Right lobe of liver (tissue), 4 donors: ENCODE results near the gene SLC9A7.

Experiments used
- POLR2A ChIP-seq: fragments of 450-650 bp; IDR thresholded peaks from one replicate; pipeline ENCODE4 v1.6.1; 2017; ENCODE audit warnings: antibody characterized with exemption, mild to moderate bottlenecking
- TF ChIP-seq, protein P1 (sequence below), 4 donors: fragments of 200-600 bp in 3 of 4; fragments of 450-650 bp in 1 of 4; IDR thresholded peaks; one replicate each; pipeline versions ENCODE4 v1.5.1 to v1.8.0; 2016 to 2022; ENCODE audit warnings: antibody characterized with exemption in 4 of 4, mild to moderate bottlenecking in 2 of 4
- donor health status: DM: no; HTN: no; CAD: no.
- donor health status: DM: no; HTN: no; CAD: no.
- donor health status: DM: no; HTN: yes; CAD: no.

DNA sequence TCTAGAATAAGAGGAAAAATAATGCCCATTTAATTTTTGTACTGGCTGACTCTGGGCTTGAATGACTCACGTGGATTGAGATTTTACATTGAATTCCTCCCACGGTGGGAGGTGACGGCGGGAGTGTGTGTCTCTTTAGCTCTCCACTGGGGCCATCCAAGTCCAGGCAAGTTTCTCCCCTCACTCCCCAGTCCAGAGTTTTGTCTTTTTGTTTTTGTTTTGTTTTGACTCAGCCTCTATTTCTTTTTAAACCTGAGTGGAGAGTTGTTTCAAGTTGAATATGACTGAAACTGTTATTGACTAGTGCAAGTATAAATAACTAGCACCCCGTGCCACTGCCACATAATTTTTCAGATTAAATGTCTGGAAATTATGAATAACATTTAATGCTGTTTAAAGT lies 171.8 kb downstream of the SLC9A7 start:
- TF ChIP-seq, protein P1, sequence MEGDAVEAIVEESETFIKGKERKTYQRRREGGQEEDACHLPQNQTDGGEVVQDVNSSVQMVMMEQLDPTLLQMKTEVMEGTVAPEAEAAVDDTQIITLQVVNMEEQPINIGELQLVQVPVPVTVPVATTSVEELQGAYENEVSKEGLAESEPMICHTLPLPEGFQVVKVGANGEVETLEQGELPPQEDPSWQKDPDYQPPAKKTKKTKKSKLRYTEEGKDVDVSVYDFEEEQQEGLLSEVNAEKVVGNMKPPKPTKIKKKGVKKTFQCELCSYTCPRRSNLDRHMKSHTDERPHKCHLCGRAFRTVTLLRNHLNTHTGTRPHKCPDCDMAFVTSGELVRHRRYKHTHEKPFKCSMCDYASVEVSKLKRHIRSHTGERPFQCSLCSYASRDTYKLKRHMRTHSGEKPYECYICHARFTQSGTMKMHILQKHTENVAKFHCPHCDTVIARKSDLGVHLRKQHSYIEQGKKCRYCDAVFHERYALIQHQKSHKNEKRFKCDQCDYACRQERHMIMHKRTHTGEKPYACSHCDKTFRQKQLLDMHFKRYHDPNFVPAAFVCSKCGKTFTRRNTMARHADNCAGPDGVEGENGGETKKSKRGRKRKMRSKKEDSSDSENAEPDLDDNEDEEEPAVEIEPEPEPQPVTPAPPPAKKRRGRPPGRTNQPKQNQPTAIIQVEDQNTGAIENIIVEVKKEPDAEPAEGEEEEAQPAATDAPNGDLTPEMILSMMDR (IDR thresholded peaks at IDR 0.05): no peak
- TF ChIP-seq POLR2A: no peak
